Stimulated activated naive B cell treated with anti-CD40 and anti-IgM and Interleukin-4, amounts not matched to agents 10 μg/mL and 1 μg/mL and 100 μg/mL, for 72 hours (primary cell): Measurements from ENCODE around the gene IGSF21.

ENCODE experiments used
- ATAC-seq, 2 donors: fragments of 150-1000 bp; cut with Tn5 transposase; replicated peaks; 2 replicates each; pipeline ENCODE4 v1.10.0; 2021; ENCODE audit warnings: moderate library complexity in 1 of 2
- DNase-seq: peaks from one replicate; pipeline ENCODE4 v3.0.0; 2021
- H3K27ac Mint-ChIP-seq: one replicate; pipeline ENCODE4 v1.8.0; 2022; ENCODE audit warnings: mild to moderate bottlenecking, mixed read lengths
- H3K27me3 Mint-ChIP-seq, 2 donors: one replicate each; pipeline ENCODE4 v1.8.0; 2022; ENCODE audit warnings: mixed read lengths in 2 of 2
- H3K36me3 Mint-ChIP-seq, 2 donors: one replicate each; pipeline ENCODE4 v1.8.0; 2022; ENCODE audit warnings: mixed read lengths in 2 of 2, mild to moderate bottlenecking in 1 of 2
- H3K4me1 Mint-ChIP-seq, 2 donors: one replicate each; pipeline ENCODE4 v1.8.0; 2022; ENCODE audit warnings: mixed read lengths in 2 of 2, mild to moderate bottlenecking in 1 of 2
- H3K4me3 Mint-ChIP-seq, 2 donors: one replicate each; pipeline ENCODE4 v1.8.0; 2022; ENCODE audit warnings: mild to moderate bottlenecking in 2 of 2, mixed read lengths in 2 of 2, moderate library complexity in 1 of 2
- H3K9me3 Mint-ChIP-seq, 2 donors: one replicate each; pipeline ENCODE4 v1.8.0; 2022; ENCODE audit warnings: mixed read lengths in 2 of 2, mild to moderate bottlenecking in 1 of 2

The IGSF21 gene

GRCh38 chr1:18325136-18325535 lies 217.5 kb downstream of the IGSF21 start:
- DNase-seq, result no peak
- Mint-ChIP-seq H3K9me3 (no peaks in the 10 kb centered on the region), H3K4me3 (no peak overlapping the region), H3K4me1 (no peaks in the 10 kb centered on the region), H3K27me3 (peaks cover 32 to 34% of the 10 kb centered on the region in 2 donors), H3K27ac (no peak overlapping the region), H3K36me3 (no peaks in the 10 kb centered on the region)
- no peak for ATAC-seq

- H3K9me3 Mint-ChIP-seq, result no peaks in the 10 kb centered on the region
- DNase-seq (no peak), ATAC-seq (no peak)
- H3K27me3 Mint-ChIP-seq, result peaks cover 34 to 35% of the 10 kb centered on the region in 2 donors
- no peak overlapping the region for H3K4me3 Mint-ChIP-seq
- no peak overlapping the region for H3K27ac Mint-ChIP-seq
- H3K36me3 Mint-ChIP-seq, result no peaks in the 10 kb centered on the region
- no peaks in the 10 kb centered on the region for H3K4me1 Mint-ChIP-seq
These were observed 218.8 kb downstream of the IGSF21 start for GRCh38 chr1:18326211-18326897.

DNA sequence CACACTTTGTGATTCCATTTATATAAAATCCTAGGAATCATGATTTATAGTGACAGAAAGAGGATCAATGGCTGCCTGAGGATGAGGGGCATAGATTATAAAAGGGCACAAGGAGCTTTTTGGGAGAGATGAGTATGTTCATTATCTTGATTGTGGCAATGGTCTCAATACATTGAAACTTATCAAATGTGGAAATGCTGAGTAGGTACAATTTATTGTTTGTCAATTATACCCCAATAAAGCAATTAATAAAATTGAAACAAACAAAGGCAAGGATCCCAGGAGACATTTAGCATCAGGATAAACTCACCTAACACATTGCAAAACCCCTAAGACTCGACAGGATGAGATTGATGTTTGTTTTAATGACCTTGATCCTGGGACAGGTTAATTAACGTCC lies 220.1 kb downstream of the IGSF21 start:
- H3K27me3 Mint-ChIP-seq, result peaks cover 25 to 30% of the 10 kb centered on the region in 2 donors
- H3K4me3 Mint-ChIP-seq, result no peak overlapping the region
- no peaks in the 10 kb centered on the region for H3K4me1 Mint-ChIP-seq
- no peak overlapping the region for H3K27ac Mint-ChIP-seq
- ATAC-seq, result no peak
- no peaks in the 10 kb centered on the region for H3K36me3 Mint-ChIP-seq
- DNase-seq, result no peak
- H3K9me3 Mint-ChIP-seq, result no peaks in the 10 kb centered on the region

GRCh38 chr1:18328803-18329202 lies 221.2 kb downstream of the IGSF21 start:
- H3K27ac Mint-ChIP-seq, result no peak overlapping the region
- H3K36me3 Mint-ChIP-seq, result no peaks in the 10 kb centered on the region
- DNase-seq, result no peak
- peaks cover 16 to 22% of the 10 kb centered on the region in 2 donors for H3K27me3 Mint-ChIP-seq
- no peak overlapping the region for H3K4me3 Mint-ChIP-seq
- peaks cover 0 to 1% of the 10 kb centered on the region in 2 donors for H3K9me3 Mint-ChIP-seq
- no peaks in the 10 kb centered on the region for H3K4me1 Mint-ChIP-seq
- no peak for ATAC-seq

DNA sequence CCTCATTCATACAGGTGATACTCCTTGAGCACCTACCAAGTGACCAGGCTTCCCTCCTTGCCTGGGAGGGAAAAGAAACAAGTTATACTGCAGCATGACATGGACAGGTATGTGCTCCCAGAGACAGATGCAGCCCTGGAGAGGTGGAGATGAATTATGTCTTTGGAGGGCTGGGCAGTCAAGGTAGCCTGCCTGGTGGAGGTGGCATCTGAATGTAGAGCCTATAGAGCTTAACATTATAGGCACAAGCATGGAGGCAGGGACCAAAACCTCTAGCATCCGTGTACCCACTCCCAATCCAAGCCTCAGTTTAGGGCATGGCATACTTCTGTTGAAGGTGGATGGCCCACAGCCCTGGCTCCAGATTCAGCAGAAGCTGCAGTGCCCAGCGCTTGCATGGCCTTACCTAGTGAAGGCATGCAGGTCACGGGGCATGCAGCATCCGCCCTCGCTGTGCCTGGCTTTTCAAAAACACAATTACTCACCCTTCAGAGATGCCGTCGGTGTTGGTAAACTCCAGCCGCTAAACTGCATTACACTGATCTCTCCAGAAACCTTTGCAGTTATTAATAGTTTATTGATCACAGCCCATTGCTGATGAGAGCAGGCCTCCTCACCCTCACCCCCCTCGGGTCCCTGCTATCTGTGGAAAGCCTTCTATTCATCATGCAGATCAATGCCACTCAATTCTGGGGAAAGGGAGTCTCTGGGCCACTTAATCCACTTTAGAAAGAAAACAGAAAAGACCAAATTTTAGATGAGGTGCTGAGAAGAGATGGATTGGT lies 222.1 kb downstream of the IGSF21 start:
- no peak overlapping the region for H3K4me3 Mint-ChIP-seq
- ATAC-seq, result no peak
- H3K36me3 Mint-ChIP-seq, result no peaks in the 10 kb centered on the region
- peaks cover 0 to 1% of the 10 kb centered on the region in 2 donors for H3K9me3 Mint-ChIP-seq
- H3K4me1 Mint-ChIP-seq, result no peaks in the 10 kb centered on the region
- H3K27me3 Mint-ChIP-seq, result peaks cover 16 to 18% of the 10 kb centered on the region in 2 donors
- DNase-seq, result no peak
- no peak overlapping the region for H3K27ac Mint-ChIP-seq

DNA sequence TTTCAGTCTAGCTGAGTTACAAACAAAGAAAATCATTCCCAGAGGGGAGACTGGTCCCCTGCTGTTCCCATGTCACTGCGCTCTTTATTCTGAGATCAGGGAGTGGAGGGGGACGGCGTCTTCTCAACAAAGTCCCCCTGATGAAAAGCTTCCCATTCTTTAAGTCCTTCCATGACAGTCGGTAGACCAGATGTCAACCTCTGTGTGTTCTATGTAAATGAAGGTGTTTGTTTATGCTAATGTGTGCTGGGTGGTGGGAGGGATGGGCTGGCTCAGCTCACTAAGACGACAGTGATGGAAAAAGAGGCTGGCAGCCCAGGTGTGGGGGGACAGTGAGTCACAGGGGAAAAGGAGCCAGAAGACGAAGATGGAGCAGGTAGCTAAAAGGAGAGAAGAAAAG lies 225.0 kb downstream of the IGSF21 start:
- Mint-ChIP-seq H3K4me1 (no peaks in the 10 kb centered on the region), H3K36me3 (no peaks in the 10 kb centered on the region), H3K27me3 (peaks cover 11 to 16% of the 10 kb centered on the region in 2 donors), H3K27ac (no peak overlapping the region), H3K4me3 (no peak overlapping the region), H3K9me3 (peaks cover 0 to 1% of the 10 kb centered on the region in 2 donors)
- DNase-seq (no peak), ATAC-seq (no peak)

DNA sequence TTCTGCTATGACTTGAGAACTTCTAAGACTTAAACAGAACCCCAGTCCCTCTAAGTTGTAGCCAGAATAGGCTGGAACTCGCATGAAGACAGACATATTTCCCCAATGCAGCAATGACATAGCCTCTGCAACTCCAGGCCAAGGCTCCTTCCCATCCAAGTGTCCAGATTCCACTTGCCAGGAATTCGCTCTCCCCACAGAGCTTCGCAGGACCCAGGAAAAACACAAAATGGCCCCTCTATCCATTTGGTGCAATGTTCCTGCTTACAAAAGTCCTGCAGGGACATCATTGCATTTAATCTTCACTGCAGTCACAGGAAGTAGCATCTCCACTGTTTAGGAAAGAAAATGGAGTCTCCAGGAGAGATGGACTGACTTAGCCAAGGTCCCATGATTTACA lies 225.6 kb downstream of the IGSF21 start:
- H3K4me3 Mint-ChIP-seq, result no peak overlapping the region
- H3K4me1 Mint-ChIP-seq, result no peaks in the 10 kb centered on the region
- peaks cover 0 to 1% of the 10 kb centered on the region in 2 donors for H3K9me3 Mint-ChIP-seq
- no peak for ATAC-seq
- no peak for DNase-seq
- H3K36me3 Mint-ChIP-seq, result no peaks in the 10 kb centered on the region
- no peak overlapping the region for H3K27ac Mint-ChIP-seq
- H3K27me3 Mint-ChIP-seq, result peaks cover 11 to 16% of the 10 kb centered on the region in 2 donors

DNA sequence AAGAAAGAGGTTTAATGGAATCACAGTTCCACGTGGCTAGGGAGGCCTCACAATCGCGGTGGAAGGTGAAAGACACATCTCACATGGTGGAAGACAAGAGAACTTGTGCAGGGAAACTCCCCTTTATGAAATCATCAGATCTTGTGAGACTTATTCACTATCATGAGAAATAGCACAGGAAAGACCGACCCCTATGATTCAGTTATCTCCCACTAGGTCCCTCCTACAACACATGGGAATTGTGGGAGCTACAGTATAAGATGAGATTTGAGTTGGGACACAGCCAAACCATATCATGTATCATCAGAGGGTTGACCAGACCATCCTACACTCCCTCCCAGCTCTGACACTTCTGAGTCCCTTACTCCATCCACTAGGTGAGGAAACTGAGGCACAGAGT lies 229.2 kb downstream of the IGSF21 start:
- H3K4me3 Mint-ChIP-seq, result no peak overlapping the region
- no peak for ATAC-seq
- no peaks in the 10 kb centered on the region for H3K36me3 Mint-ChIP-seq
- peaks cover 0 to 1% of the 10 kb centered on the region in 2 donors for H3K9me3 Mint-ChIP-seq
- H3K27ac Mint-ChIP-seq, result no peak overlapping the region
- peaks cover 0 to 4% of the 10 kb centered on the region in 2 donors for H3K27me3 Mint-ChIP-seq
- peaks cover 0 to 2% of the 10 kb centered on the region in 2 donors for H3K4me1 Mint-ChIP-seq
- no peak for DNase-seq

- no peak overlapping the region for H3K4me3 Mint-ChIP-seq
- no peak overlapping the region for H3K27ac Mint-ChIP-seq
- DNase-seq (no peak), ATAC-seq (no peak)
- H3K4me1 Mint-ChIP-seq, result peaks cover 0 to 2% of the 10 kb centered on the region in 2 donors
- peaks cover 0 to 3% of the 10 kb centered on the region in 2 donors for H3K27me3 Mint-ChIP-seq
- peaks cover 0 to under 1% of the 10 kb centered on the region in 2 donors for H3K9me3 Mint-ChIP-seq
- H3K36me3 Mint-ChIP-seq, result no peaks in the 10 kb centered on the region
These were observed 230.2 kb downstream of the IGSF21 start for GRCh38 chr1:18337757-18338156.

GRCh38 chr1:18339161-18339560 lies 231.6 kb downstream of the IGSF21 start:
- Mint-ChIP-seq H3K27me3 (peaks cover 1 to 6% of the 10 kb centered on the region in 2 donors), H3K4me1 (peaks cover 0 to 2% of the 10 kb centered on the region in 2 donors), H3K9me3 (peaks cover 3 to 4% of the 10 kb centered on the region in 2 donors), H3K27ac (no peak overlapping the region), H3K4me3 (no peak overlapping the region), H3K36me3 (no peaks in the 10 kb centered on the region)
- ATAC-seq (no peak), DNase-seq (no peak)

GRCh38 chr1:18340158-18340764 lies 232.7 kb downstream of the IGSF21 start:
- H3K4me1 Mint-ChIP-seq, result peaks cover 0 to 2% of the 10 kb centered on the region in 2 donors
- no peaks in the 10 kb centered on the region for H3K36me3 Mint-ChIP-seq
- no peak overlapping the region for H3K4me3 Mint-ChIP-seq
- H3K27ac Mint-ChIP-seq, result no peak overlapping the region
- peaks cover 0 to 6% of the 10 kb centered on the region in 2 donors for H3K27me3 Mint-ChIP-seq
- ATAC-seq (no peak), DNase-seq (no peak)
- peaks cover 3 to 4% of the 10 kb centered on the region in 2 donors for H3K9me3 Mint-ChIP-seq

DNA sequence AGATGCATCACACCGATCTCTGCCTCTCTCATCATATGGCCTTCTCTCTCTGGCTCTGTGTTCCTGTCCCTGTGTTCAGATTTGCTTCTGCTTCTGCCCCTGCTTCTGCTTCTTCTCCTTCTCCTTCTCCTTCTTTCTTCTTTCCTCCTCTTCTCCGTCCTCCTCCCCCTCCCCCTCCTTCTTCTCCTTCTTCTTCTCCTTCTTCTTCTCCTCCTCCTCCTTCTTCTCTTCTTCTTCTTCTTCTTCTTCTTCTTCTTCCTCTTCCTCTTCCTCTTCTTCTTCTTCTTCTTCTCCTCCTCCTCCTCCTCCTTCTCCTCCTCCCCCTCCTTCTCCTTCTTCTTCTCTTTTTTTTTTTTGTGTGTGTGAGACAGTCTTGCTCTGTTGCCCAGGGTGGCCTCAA lies 233.2 kb downstream of the IGSF21 start:
- Mint-ChIP-seq H3K4me1 (peaks cover 0 to 2% of the 10 kb centered on the region in 2 donors), H3K36me3 (no peaks in the 10 kb centered on the region), H3K4me3 (no peak overlapping the region), H3K9me3 (peaks cover 3 to 4% of the 10 kb centered on the region in 2 donors), H3K27ac (no peak overlapping the region), H3K27me3 (peaks cover 0 to 6% of the 10 kb centered on the region in 2 donors)
- no peak for DNase-seq
- no peak for ATAC-seq

- no peak overlapping the region for H3K4me3 Mint-ChIP-seq
- no peaks in the 10 kb centered on the region for H3K36me3 Mint-ChIP-seq
- ATAC-seq (no peak), DNase-seq (no peak)
- H3K27me3 Mint-ChIP-seq, result peaks cover 7 to 11% of the 10 kb centered on the region in 2 donors
- peaks cover 3 to 4% of the 10 kb centered on the region in 2 donors for H3K9me3 Mint-ChIP-seq
- H3K4me1 Mint-ChIP-seq, result peaks cover 0 to 2% of the 10 kb centered on the region in 2 donors
- no peak overlapping the region for H3K27ac Mint-ChIP-seq
These were observed 233.9 kb downstream of the IGSF21 start for GRCh38 chr1:18341291-18342069.

DNA sequence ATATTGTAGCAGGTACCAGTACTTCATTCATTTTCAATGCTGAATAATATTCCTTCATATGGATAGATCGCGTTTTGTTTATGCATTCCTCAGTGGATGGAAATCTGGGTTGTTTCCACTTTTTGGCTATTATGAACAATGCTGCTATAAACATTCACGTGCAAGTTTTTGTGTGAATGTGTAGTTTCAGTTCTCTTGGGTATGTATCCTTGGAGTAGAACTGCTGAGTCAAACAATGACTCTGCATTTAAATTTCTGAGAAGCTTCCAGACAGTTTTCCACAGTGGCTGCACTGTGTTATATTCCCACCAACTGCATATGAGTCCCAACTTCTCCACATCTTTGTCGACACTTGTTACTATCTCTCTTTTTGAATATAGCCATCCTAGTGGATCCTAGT lies 235.1 kb downstream of the IGSF21 start:
- peaks cover 3 to 4% of the 10 kb centered on the region in 2 donors for H3K9me3 Mint-ChIP-seq
- H3K27me3 Mint-ChIP-seq, result peaks cover 7 to 12% of the 10 kb centered on the region in 2 donors
- no peaks in the 10 kb centered on the region for H3K36me3 Mint-ChIP-seq
- no peak overlapping the region for H3K4me3 Mint-ChIP-seq
- ATAC-seq (no peak), DNase-seq (no peak)
- no peak overlapping the region for H3K27ac Mint-ChIP-seq
- H3K4me1 Mint-ChIP-seq, result peaks cover 0 to 2% of the 10 kb centered on the region in 2 donors
